Gastroesophageal sphincter (tissue), 4 donors: ENCODE data around the gene AKAP8L. TPM values are rescaled to one million over a fixed set of nuclear protein-coding genes. Genes with fewer than 3 reads are reported as not detected.

Experiments
- ATAC-seq: fragments of 150-250 bp; one replicate; pipeline ENCODE4 v1.9.1; 2016; ENCODE audit warnings: mild to moderate bottlenecking, moderate library complexity
- H3K27ac ChIP-seq, 4 donors: fragments of 200-600 bp; sonication (generic) in 3 of 4; 1 replicate in 3 of 4; 2 replicates in 1 of 4; pipeline ENCODE4 v1.5.1; 2016 to 2019
- H3K27me3 ChIP-seq: fragments of 200-600 bp; sonication (generic); one replicate; pipeline ENCODE4 v1.5.1; 2019
- H3K36me3 ChIP-seq, 2 donors: fragments of 200-600 bp; sonication (generic); one replicate each; pipeline ENCODE4 v1.5.1; 2019; ENCODE audit warnings: control low read depth in 1 of 2
- H3K4me1 ChIP-seq, 3 donors: fragments of 200-600 bp; sonication (generic); 1 replicate in 2 of 3; 2 replicates in 1 of 3; pipeline ENCODE4 v1.5.1; 2016 to 2019; ENCODE audit warnings: control low read depth in 2 of 3
- H3K4me3 ChIP-seq, 2 donors: fragments of 200-600 bp; sonication (generic); one replicate each; pipeline ENCODE4 v1.5.1; 2019; ENCODE audit warnings: mild to moderate bottlenecking in 1 of 2, moderate library complexity in 1 of 2
- H3K9me3 ChIP-seq, 3 donors: fragments of 200-600 bp; sonication (generic); one replicate each; pipeline ENCODE4 v1.5.1; 2017 to 2019; ENCODE audit warnings: control low read depth in 2 of 3
- CTCF ChIP-seq, 4 experiments: fragments of 200-600 bp in 2 of 4; fragments of 450-650 bp in 2 of 4; sonication (generic) in 1 of 4; IDR thresholded peaks; one replicate each; pipeline ENCODE4 v1.5.1; 2017 to 2019; ENCODE audit warnings: antibody characterized with exemption in 4 of 4, mild to moderate bottlenecking in 2 of 4, moderate library complexity in 2 of 4
- EP300 ChIP-seq: sonication (generic); formaldehyde crosslinking; IDR thresholded peaks from one replicate; pipeline ENCODE4 v1.6.1; 2017; ENCODE audit warnings: antibody characterized with exemption, mild to moderate bottlenecking
- POLR2A ChIP-seq, 2 donors: fragments of 450-650 bp; IDR thresholded peaks; one replicate each; pipeline ENCODE4 v1.6.1; 2017; ENCODE audit warnings: antibody characterized with exemption in 2 of 2, mild to moderate bottlenecking in 2 of 2, moderate library complexity in 1 of 2
- POLR2AphosphoS5 ChIP-seq: sonication (generic); formaldehyde crosslinking; IDR thresholded peaks from one replicate; pipeline ENCODE4 v1.6.1; 2017; ENCODE audit warnings: antibody characterized with exemption
- WGBS, 2 donors: methylation state at CpG; one replicate each; pipeline ENCODE4 v1.1.5; 2018; ENCODE audit warnings: low coverage in 1 of 2; 5-methylcytosine and 5-hydroxymethylcytosine counted together
- total RNA-seq, 4 donors: library from RNA; depleted of rRNA; stranded (reverse); fragments of >200 nt; gene quantifications; one replicate each; pipeline ENCODE4 v1.1.0, GENCODE V29; 2016

The AKAP8L gene
- total RNA-seq, 4 donors from 2014 or later: 61.3 to 102 (median 70.1) TPM

GRCh38 chr19:15379999-15380647 is 38.7 kb downstream of the AKAP8L start:
- Histone ChIP-seq H3K4me3 (peak overlapping the region; percentile 97 to 99), H3K27me3 (no peaks in the 10 kb centered on the region), H3K27ac (peak overlapping the region; percentile 56 to 99 (median 98)), H3K36me3 (peaks cover 0 to 10% of the 10 kb centered on the region in 2 donors), H3K4me1 (peaks cover 0 to 47% (median 30%) of the 10 kb centered on the region in 3 donors), H3K9me3 (no peaks in the 10 kb centered on the region)
- peak; percentile 1 for ATAC-seq
- TF ChIP-seq EP300: no peak
- no peak for TF ChIP-seq POLR2AphosphoS5
- TF ChIP-seq POLR2A (IDR thresholded peaks at IDR 0.05): no peak
- peak in 2 of 4 experiments; percentile 20 to 39 for TF ChIP-seq CTCF (IDR thresholded peaks at IDR 0.05)
- WGBS, 2 donors: 0% methylated on average over 1 of the region's 56 CpGs; no CpG with 5 or more reads in 1 of the 2 donors

- Histone ChIP-seq H3K4me1 (peaks cover 0 to 55% (median 38%) of the 10 kb centered on the region in 3 donors), H3K4me3 (peak within 1 kb of the TSS; percentile 97 to 99), H3K27ac (peak within 1 kb of the TSS; percentile 91 to 99 (median 98)), H3K9me3 (no peaks in the 10 kb centered on the region), H3K27me3 (no peaks in the 10 kb centered on the region), H3K36me3 (peaks cover 0 to 15% of the 10 kb centered on the region in 2 donors)
- ATAC-seq: peak; percentile 98
- WGBS, 2 donors: 0% methylated on average over 3 to 6 of the region's 111 CpGs
- TF ChIP-seq POLR2A (IDR thresholded peaks at IDR 0.05) (peak; percentile 80 to 83), POLR2AphosphoS5 (peak; percentile 97), CTCF (IDR thresholded peaks at IDR 0.05) (no peak), EP300 (no peak)
These were observed 39.4 kb downstream of the AKAP8L start, which contains the start of gene AKAP8 for GRCh38 chr19:15379083-15379998. Gene AKAP8, minus strand, starts transcription at chr19:15379787. Its CDS starts 56 bp downstream, at chr19:15379731.

GRCh38 chr19:15378534-15379082 is 40.2 kb downstream of the AKAP8L start:
- H3K27me3 ChIP-seq: no peaks in the 10 kb centered on the region
- H3K27ac ChIP-seq: peak overlapping the region; percentile 91 to 99 (median 98)
- no peak for TF ChIP-seq EP300
- no peak for TF ChIP-seq POLR2A (IDR thresholded peaks at IDR 0.05)
- TF ChIP-seq CTCF (IDR thresholded peaks at IDR 0.05): no peak
- no peak for TF ChIP-seq POLR2AphosphoS5
- peak overlapping the region; percentile 97 to 99 for H3K4me3 ChIP-seq
- peaks cover 0 to 22% of the 10 kb centered on the region in 2 donors for H3K36me3 ChIP-seq
- whole genome bisulfite sequencing, 2 donors: 0 to 2% methylated on average over 7 to 8 of the region's 22 CpGs
- H3K4me1 ChIP-seq: peaks cover 0 to 62% (median 44%) of the 10 kb centered on the region in 3 donors
- ATAC-seq: no peak
- H3K9me3 ChIP-seq: no peaks in the 10 kb centered on the region

- no peaks in the 10 kb centered on the region for H3K9me3 ChIP-seq
- WGBS, 2 donors: 100% methylated on average over 1 of the region's 24 CpGs; no CpG with 5 or more reads in 1 of the 2 donors
- no peak overlapping the region for H3K4me3 ChIP-seq
- peaks cover 0 to 58% (median 36%) of the 10 kb centered on the region in 3 donors for H3K4me1 ChIP-seq
- ATAC-seq: no peak
- H3K36me3 ChIP-seq: peaks cover 4 to 49% of the 10 kb centered on the region in 2 donors
- no peaks in the 10 kb centered on the region for H3K27me3 ChIP-seq
- TF ChIP-seq POLR2AphosphoS5 (peak; percentile 41), POLR2A (IDR thresholded peaks at IDR 0.05) (no peak), EP300 (no peak)
- peak overlapping the region in 3 of 4 donors; percentile 57 to 66 (median 61) for H3K27ac ChIP-seq
These were observed 43.9 kb downstream of the AKAP8L start for GRCh38 chr19:15374796-15375440.
